Measurements from ENCODE around the gene RRAS2.

Gene RRAS2

DNA sequence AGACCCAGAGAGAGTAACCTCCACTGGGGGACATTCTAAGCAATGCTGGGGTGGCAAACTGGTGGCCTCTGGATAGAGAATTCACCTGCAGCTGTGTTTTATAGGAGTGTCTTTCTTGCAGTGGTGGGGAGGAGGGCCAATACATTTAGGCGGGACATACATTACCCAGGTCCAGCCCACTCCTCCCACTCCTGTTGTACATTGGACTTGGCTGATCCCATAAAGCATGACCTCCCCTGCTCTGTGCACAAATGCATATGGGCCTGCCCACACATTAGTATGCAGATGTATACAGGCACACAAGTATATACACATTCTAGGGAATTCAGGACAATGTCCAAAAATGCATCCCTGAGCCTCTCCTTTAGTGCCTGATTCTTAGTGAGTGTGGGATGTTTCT lies 99.1 kb downstream of the RRAS2 start:
- no peaks in the 10 kb centered on the region for H3K4me1 ChIP-seq
- no peak overlapping the region for H3K4me2 ChIP-seq (ENCODE audit: low read length)
- H3K9me3 ChIP-seq (ENCODE audit: control insufficient read depth, low read length), result no peaks in the 10 kb centered on the region
- no peak overlapping the region for H3K9ac ChIP-seq
- no peaks in the 10 kb centered on the region for H3K27me3 ChIP-seq (ENCODE audit: control insufficient read depth, insufficient read depth, low read length)
- TF ChIP-seq, protein P1, sequence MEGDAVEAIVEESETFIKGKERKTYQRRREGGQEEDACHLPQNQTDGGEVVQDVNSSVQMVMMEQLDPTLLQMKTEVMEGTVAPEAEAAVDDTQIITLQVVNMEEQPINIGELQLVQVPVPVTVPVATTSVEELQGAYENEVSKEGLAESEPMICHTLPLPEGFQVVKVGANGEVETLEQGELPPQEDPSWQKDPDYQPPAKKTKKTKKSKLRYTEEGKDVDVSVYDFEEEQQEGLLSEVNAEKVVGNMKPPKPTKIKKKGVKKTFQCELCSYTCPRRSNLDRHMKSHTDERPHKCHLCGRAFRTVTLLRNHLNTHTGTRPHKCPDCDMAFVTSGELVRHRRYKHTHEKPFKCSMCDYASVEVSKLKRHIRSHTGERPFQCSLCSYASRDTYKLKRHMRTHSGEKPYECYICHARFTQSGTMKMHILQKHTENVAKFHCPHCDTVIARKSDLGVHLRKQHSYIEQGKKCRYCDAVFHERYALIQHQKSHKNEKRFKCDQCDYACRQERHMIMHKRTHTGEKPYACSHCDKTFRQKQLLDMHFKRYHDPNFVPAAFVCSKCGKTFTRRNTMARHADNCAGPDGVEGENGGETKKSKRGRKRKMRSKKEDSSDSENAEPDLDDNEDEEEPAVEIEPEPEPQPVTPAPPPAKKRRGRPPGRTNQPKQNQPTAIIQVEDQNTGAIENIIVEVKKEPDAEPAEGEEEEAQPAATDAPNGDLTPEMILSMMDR (IDR thresholded peaks at IDR 0.05), result no peak
- no peaks in the 10 kb centered on the region for H3K36me3 ChIP-seq (ENCODE audit: control insufficient read depth, insufficient read depth, low read length)
- no peak overlapping the region for H3K27ac ChIP-seq
- no peak overlapping the region for H2AFZ ChIP-seq
- H3K4me3 ChIP-seq (ENCODE audit: low read depth, low read length), result no peak overlapping the region
- H3K79me2 ChIP-seq, result no peaks in the 10 kb centered on the region

DNA sequence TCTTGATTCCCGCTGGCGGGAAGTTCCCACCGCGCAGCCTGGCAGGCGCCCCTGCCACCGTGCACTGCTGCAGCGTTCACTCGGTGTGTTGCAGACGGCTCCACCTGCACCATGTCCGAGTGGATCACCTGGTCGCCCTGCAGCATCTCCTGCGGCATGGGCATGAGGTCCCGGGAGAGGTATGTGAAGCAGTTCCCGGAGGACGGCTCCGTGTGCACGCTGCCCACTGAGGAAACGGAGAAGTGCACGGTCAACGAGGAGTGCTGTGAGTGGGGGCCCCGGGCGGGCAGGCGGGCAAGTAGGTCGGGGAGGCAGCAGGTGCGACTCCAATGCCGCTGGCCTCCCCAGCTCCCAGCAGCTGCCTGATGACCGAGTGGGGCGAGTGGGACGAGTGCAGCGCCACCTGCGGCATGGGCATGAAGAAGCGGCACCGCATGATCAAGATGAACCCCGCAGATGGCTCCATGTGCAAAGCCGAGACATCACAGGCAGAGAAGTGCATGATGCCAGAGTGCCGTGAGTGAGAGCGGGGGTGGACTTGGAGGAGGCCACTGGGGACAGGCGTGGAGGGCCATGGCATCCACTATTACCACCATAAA lies 99.7 kb downstream of the RRAS2 start:
- TF ChIP-seq, protein P1 (IDR thresholded peaks at IDR 0.05), result no peak
- Histone ChIP-seq H3K4me1 (no peaks in the 10 kb centered on the region), H3K27ac (no peak overlapping the region), H3K9me3 (ENCODE audit: control insufficient read depth, low read length) (no peaks in the 10 kb centered on the region), H3K27me3 (ENCODE audit: control insufficient read depth, insufficient read depth, low read length) (no peaks in the 10 kb centered on the region), H3K4me3 (ENCODE audit: low read depth, low read length) (no peak overlapping the region), H3K4me2 (ENCODE audit: low read length) (no peak overlapping the region), H3K36me3 (ENCODE audit: control insufficient read depth, insufficient read depth, low read length) (no peaks in the 10 kb centered on the region), H3K9ac (no peak overlapping the region), H3K79me2 (no peaks in the 10 kb centered on the region), H2AFZ (no peak overlapping the region)

DNA sequence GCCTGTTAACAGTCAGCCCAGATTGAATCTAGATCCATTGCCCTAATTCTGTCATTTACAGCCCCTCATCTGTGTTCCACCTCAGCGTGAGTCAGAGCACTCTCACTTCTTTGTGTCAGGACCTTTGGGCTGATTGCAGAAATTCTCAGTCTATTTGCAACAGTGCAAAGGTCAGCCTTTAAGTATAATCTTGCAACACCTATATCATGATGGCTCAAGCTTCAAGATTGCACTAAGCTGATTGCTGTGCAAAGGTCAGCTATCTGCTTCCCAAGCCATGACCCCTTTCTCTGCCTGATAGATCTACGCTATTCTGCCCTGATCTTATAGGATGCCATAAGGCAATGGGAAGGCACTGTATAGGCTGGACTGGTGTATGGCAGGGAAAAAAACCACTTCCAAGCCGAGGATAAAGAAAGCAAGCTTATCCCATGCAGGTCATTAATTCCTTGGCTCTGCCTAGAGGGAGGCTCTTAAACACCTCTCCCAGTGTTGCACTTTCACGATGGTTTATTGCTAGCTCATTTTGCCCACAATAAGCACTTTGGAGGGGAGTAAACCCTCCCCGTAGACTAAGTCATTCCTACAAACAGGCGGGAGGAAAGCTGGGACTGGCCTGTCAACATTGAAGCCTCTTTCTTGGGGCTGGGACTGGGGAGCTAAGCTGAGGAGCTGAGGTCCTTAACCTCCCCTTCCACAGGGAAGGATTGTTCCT lies 100.6 kb downstream of the RRAS2 start:
- Histone ChIP-seq H3K36me3 (ENCODE audit: control insufficient read depth, insufficient read depth, low read length) (no peaks in the 10 kb centered on the region), H2AFZ (no peak overlapping the region), H3K4me2 (ENCODE audit: low read length) (no peak overlapping the region), H3K9me3 (ENCODE audit: control insufficient read depth, low read length) (no peaks in the 10 kb centered on the region), H3K27ac (no peak overlapping the region), H3K4me3 (ENCODE audit: low read depth, low read length) (no peak overlapping the region), H3K9ac (no peak overlapping the region), H3K4me1 (no peaks in the 10 kb centered on the region), H3K27me3 (ENCODE audit: control insufficient read depth, insufficient read depth, low read length) (no peaks in the 10 kb centered on the region), H3K79me2 (no peaks in the 10 kb centered on the region)
- TF ChIP-seq, protein P1 (IDR thresholded peaks at IDR 0.05), result no peak

DNA sequence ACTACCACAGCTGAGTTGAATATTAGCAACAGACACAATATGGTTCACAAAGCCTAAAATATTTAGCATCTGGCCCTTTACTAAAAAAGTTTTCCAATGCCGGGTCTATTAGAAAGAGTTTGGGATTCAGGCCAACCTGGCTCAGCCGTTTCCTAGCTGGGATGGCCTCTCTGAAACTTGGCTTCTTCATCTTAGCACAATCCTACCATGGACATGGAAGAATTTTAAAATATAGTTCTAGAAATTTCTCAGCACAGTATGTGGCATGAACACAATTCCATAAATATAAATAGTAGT lies 103.8 kb downstream of the RRAS2 start:
- H3K9ac ChIP-seq, result no peak overlapping the region
- no peak overlapping the region for H2AFZ ChIP-seq
- TF ChIP-seq, protein P1 (IDR thresholded peaks at IDR 0.05), result no peak
- H3K36me3 ChIP-seq (ENCODE audit: control insufficient read depth, insufficient read depth, low read length), result no peaks in the 10 kb centered on the region
- no peaks in the 10 kb centered on the region for H3K27me3 ChIP-seq (ENCODE audit: control insufficient read depth, insufficient read depth, low read length)
- no peak overlapping the region for H3K4me2 ChIP-seq (ENCODE audit: low read length)
- no peak overlapping the region for H3K4me3 ChIP-seq (ENCODE audit: low read depth, low read length)
- H3K79me2 ChIP-seq, result no peaks in the 10 kb centered on the region
- H3K9me3 ChIP-seq (ENCODE audit: control insufficient read depth, low read length), result no peaks in the 10 kb centered on the region
- no peaks in the 10 kb centered on the region for H3K4me1 ChIP-seq
- H3K27ac ChIP-seq, result no peak overlapping the region

Data from parathyroid adenoma (tissue), 2 donors.